HL-60/S4 (cell line): ENCODE data around the gene HORMAD1.
"Not testable (repeated sequence)": the region's sequence is repeated elsewhere in the genome, so short reads cannot be mapped to it uniquely, and the experiment has no call there.

Experiments used
- in situ Hi-C: fragments of 300-500 bp; cut with MboI; formaldehyde crosslinking; loops from 2 replicates; pipeline ENCODE4 v1.14.3; 2022; ENCODE audit warnings: low sequenced_read_pairs

Gene HORMAD1

GRCh38 chr1:150703427-150703826 is 17.3 kb downstream of the HORMAD1 start:
- in situ Hi-C loops, result no loop called here

GRCh38 chr1:150696995-150697927 is 23.4 kb downstream of the HORMAD1 start, which contains the start of gene GOLPH3L:
GOLPH3L (minus strand) TSS chr1:150697154; CDS start chr1:150694838, 2,316 bp downstream.
- in situ Hi-C loops, result no loop called here

DNA sequence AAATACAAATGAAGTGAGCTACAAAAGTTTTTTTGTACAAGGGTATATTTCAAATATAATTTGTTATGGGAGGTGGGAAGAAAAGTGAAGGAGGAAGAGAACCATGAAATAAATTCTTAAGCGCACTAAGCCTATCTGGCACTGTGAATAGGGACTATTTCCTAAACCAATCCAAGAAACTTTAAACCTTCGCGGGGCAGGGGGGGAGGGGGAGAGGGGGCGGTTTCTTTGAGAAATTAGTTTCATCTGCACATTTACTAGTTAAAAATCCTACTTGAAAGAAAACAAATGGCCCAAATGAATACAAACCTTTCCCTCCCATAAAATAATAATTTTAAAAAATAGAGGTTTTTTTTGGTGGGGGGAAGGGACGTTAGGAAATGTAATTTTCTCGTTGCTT is 24.1 kb downstream of the HORMAD1 start:
- in situ Hi-C loops, result no loop called here

DNA sequence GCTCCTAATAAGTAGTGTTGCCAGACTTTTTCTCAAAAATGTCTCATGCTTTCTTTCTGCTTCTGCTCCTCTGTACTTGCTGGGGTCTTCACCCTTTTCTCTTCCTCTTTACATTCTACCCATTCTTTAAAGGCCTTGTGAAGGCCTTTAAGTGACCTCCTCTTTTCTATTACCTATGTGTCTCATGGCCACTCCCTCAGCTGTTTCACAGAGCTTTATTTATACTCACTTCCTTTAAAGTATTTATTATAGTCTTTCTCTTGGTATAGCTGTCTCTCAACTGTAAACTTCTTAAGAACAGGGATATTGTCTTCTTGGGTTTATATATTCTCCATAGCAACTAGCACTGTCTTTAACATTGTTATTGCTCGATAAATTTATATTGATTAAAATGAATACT is 24.5 kb downstream of the HORMAD1 start:
- in situ Hi-C loops, result no loop called here

GRCh38 chr1:150695561-150695960 is 25.1 kb downstream of the HORMAD1 start:
- in situ Hi-C loops, result no loop called here

DNA sequence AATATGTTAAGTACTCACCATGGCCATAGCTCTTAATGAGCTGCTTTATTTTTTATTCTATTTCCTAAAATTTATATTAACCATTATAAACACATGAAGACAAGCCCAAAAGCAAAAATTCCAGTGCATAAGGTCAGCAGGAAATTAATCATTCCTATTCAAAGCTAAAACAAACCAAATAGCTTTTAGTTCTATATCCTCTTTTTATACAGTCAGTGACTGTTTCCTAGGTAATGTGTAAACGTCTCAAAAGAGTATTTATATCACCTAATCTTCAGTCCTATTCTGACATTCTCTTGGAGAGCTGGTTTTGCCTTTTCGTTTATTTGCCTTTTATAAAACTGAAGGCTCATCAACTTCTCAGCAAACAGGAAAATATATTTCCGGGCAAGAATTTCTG is 28.0 kb downstream of the HORMAD1 start:
- in situ Hi-C loops, result no loop called here

- in situ Hi-C loops, result no loop called here
Measured at GRCh38 chr1:150688763-150689162, 31.9 kb downstream of the HORMAD1 start.

DNA sequence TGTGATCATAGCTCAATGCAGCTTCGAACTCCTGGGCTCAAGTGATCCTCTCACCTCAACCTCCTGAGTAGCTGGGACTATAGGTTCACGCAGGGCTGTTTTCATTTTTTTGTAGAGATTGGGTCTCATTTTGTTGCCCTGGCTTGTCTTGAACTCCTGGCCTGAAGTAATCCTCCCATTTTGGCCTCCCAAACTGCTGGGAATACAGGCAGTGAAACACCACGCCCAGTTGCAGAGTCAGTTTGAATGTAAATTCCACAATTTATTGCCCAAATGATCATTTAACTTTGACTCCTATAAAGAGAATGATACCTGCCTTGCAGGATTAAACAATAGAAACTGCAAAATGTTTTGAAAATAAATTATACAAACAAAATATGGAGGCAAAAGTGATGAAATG is 34.4 kb downstream of the HORMAD1 start:
- in situ Hi-C loops, result no loop called here

GRCh38 chr1:150683914-150684313 is 36.8 kb downstream of the HORMAD1 start:
- in situ Hi-C loops, result no loop called here

GRCh38 chr1:150678988-150679387 is 41.7 kb downstream of the HORMAD1 start:
- in situ Hi-C loops, result no loop called here

- in situ Hi-C loops, result no loop called here
Measured at GRCh38 chr1:150674881-150675280, 45.8 kb downstream of the HORMAD1 start.

GRCh38 chr1:150663321-150663720 is 57.4 kb downstream of the HORMAD1 start:
- in situ Hi-C loops, result no loop called here

DNA sequence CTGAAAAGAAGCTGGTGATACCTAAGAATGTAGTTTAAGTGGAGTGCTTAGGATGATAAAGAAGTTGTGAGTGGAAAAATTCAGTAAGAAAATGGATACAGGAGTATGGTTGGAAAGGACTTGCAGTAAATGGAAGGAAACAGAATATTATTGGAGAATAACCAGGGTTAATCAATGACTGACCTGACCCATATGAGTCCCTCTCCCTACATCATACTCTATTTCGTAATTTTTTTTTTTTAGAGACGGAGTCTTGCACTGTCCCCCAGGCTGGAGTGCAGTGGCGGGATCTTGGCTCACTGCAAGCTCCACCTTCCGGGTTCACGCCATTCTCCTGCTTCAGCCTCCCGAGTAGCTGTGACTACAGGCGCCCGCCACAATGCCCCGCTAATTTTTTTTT is 57.9 kb downstream of the HORMAD1 start:
- in situ Hi-C loops, result no loop called here

- in situ Hi-C loops, result no loop called here
Measured at GRCh38 chr1:150661156-150661555, 59.5 kb downstream of the HORMAD1 start.

DNA sequence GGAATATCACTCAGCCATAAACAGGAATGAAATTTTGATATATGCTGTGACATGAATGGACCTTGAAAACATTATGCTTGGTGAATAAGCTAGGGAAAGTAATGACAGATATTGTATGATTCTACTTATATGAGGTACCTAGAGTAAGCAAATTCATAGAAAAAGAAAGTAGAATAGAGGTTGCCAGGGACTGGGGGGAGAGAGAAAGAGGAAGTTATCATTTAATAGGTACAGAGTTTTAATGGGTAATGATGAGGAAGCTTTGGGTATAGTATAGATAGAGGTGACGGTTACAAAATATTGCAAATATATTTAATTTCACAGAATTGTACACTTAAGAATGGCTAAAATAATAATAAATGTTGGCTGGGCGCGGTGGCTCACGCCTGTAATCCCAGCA is 60.1 kb downstream of the HORMAD1 start:
- in situ Hi-C loops, result no loop called here

DNA sequence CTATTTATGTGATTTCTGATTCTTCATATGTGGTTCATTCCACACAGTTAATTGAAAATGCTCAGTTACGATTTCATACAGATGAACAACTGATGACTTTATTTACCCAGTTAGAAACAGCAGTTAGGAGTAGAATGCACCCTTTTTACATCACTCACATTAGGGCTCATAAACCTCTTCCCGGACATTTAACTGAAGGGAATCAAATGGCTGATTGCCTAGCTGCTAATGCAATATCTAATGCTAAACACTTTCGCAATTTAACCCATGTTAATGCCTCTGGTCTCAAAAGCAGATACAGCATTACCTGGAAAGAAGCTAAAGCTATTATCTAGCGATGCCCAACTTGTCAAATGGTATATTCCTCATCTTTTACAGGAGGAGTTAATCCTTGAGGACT is 63.6 kb downstream of the HORMAD1 start:
- in situ Hi-C loops, result not testable (repeated sequence)

GRCh38 chr1:150654635-150655034 is 66.1 kb downstream of the HORMAD1 start:
- in situ Hi-C loops, result not testable (repeated sequence)

GRCh38 chr1:150650193-150650592 is 70.5 kb downstream of the HORMAD1 start:
- in situ Hi-C loops, result no loop called here

DNA sequence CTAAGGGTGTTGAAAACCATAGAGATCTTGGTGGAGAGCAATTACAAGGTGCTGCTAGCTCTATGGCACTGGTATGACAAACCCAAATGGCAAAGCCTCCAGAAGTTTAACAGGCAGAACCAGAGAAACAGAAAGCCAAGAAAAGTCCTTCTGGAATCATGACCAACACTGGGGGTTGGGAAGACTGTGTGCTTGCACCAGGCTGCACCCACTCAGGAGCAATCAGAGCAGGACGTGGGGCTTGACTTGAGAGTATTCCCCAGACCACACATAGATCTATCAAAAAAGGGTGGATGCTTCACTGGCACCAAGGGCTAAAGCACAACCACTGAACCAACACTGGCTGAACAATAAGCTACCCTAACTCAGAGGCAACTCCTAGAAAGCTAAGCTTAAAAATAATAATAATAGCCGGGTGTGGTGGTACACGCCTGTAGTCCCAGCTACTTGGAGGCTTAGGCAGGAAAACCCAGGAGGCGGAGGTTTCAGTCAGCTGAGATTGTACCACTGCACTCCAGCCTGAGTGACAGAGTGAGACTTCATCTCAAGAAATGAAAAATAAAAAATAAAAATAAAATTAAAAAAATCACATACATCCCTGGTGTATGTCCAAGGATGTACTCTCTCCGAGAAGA is 71.1 kb downstream of the HORMAD1 start:
- in situ Hi-C loops, result no loop called here
